Measurements from ENCODE around the gene TRPM2. TPM values are rescaled to one million over a fixed set of nuclear protein-coding genes. Genes with fewer than 3 reads are reported as not detected.

Gene TRPM2
- total RNA-seq, 2 donors from 2014 or later = 1.6 to 2.7 TPM

DNA sequence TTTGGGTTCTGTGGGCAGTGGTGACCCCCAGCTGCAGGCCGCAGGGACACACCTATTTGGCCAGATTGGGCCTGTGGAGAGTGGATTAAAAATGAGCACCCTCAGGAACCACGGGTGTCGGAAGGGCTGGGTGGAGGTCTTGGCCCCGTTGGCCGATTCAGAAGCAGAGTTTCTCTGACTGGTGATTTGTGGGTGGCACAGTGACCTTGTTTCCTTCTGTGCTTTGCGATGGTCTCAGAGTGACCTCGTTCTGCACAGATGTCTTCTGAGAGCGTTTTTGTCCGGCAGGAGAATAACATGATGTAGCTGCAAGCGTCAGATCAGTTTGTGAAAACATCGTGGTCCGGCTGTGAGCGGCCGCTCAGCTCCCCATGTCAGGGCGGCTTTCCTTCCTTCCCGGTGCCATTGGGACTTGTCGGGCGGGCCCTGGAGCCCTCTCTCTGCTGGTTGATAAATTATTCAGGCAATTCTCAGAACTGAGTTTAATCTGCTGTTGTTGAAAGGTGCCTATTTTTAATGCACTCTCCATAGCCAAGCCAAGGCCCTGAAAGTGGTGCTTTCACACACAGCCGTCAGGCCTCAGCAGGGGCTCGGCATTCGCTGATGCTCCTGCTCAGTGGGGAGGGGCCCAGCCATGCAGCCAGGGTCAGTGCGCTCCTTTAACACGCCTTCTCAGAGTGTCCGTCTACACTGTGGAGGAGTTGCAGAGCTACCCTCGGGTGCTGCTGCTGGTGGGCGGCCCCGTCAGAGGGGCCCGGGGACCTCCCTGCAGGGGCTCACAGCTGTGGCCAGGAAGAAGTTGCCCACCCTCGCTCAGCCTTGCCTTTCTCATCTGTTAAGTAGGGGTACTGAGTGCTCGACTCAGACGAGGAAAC lies 26.8 kb downstream of the TRPM2 start:
- Histone ChIP-seq H3K27me3 (replicated peaks; ENCODE audit: insufficient read depth) (peaks cover 3% of the 10 kb centered on the region), H3K9me3 (no peaks in the 10 kb centered on the region), H3K4me1 (replicated peaks) (no peaks in the 10 kb centered on the region), H3K4me3 (no peak overlapping the region), H3K36me3 (no peaks in the 10 kb centered on the region), H3K27ac (no peak overlapping the region)
- 58% methylated on average over 31 of the region's 31 CpGs for WGBS
- DNase-seq (ENCODE audit: low spot score) = no peak
- intact Hi-C loops (cut with DNase I) = no loop called here
- no peak for TF ChIP-seq POLR2A (IDR thresholded peaks at IDR 0.05)
- TF ChIP-seq CTCF (IDR thresholded peaks at IDR 0.05) = no peak
- no peak for TF ChIP-seq POLR2AphosphoS5 (IDR thresholded peaks at IDR 0.05)

DNA sequence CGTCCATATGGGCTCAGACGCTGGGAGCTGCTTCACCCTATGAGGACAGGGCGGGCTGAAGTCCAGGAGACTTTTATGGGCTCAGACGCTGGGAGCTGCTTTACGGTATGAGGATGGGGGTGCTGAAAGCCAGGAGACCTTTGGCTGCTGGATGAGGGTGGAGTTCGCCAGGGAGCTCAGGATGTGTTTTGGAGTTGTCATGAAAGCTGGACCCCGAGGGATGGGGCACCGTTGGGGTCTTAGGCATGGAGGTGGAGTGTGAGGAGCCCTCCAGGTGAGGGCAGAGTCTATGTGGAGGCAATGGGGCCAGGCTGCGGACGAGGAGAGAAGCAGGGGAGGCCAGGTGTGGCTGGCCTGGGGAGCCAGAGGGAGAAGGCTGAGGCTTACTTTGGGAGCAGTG lies 27.5 kb downstream of the TRPM2 start:
- Histone ChIP-seq H3K36me3 (no peaks in the 10 kb centered on the region), H3K27ac (no peak overlapping the region), H3K9me3 (no peaks in the 10 kb centered on the region), H3K4me3 (no peak overlapping the region), H3K4me1 (replicated peaks) (no peaks in the 10 kb centered on the region), H3K27me3 (replicated peaks; ENCODE audit: insufficient read depth) (peaks cover 3% of the 10 kb centered on the region)
- no peak for TF ChIP-seq POLR2AphosphoS5 (IDR thresholded peaks at IDR 0.05)
- no peak for TF ChIP-seq CTCF (IDR thresholded peaks at IDR 0.05)
- no peak for TF ChIP-seq POLR2A (IDR thresholded peaks at IDR 0.05)
- DNase-seq (ENCODE audit: low spot score) = no peak
- intact Hi-C loops (cut with DNase I) = no loop called here
- 67% methylated on average over 10 of the region's 10 CpGs for WGBS

GRCh38 chr21:44381874-44382273 lies 28.5 kb downstream of the TRPM2 start:
- TF ChIP-seq POLR2A (IDR thresholded peaks at IDR 0.05) = no peak
- Histone ChIP-seq H3K27ac (no peak overlapping the region), H3K9me3 (no peaks in the 10 kb centered on the region), H3K4me3 (no peak overlapping the region), H3K4me1 (replicated peaks) (no peaks in the 10 kb centered on the region), H3K27me3 (replicated peaks; ENCODE audit: insufficient read depth) (peaks cover 3% of the 10 kb centered on the region), H3K36me3 (no peaks in the 10 kb centered on the region)
- intact Hi-C loops (cut with DNase I) = no loop called here
- no peak for DNase-seq (ENCODE audit: low spot score)

- no peak overlapping the region for H3K27ac ChIP-seq
- 91% methylated on average over 9 of the region's 9 CpGs for WGBS
- no peaks in the 10 kb centered on the region for H3K4me1 ChIP-seq (replicated peaks)
- no peak for TF ChIP-seq POLR2A (IDR thresholded peaks at IDR 0.05)
- no peak for TF ChIP-seq POLR2AphosphoS5 (IDR thresholded peaks at IDR 0.05)
- no peak for TF ChIP-seq CTCF (IDR thresholded peaks at IDR 0.05)
- peaks cover 3% of the 10 kb centered on the region for H3K27me3 ChIP-seq (replicated peaks; ENCODE audit: insufficient read depth)
- no peaks in the 10 kb centered on the region for H3K9me3 ChIP-seq
- intact Hi-C loops (cut with DNase I) = no loop called here
- no peak for DNase-seq (ENCODE audit: low spot score)
- H3K4me3 ChIP-seq = no peak overlapping the region
- H3K36me3 ChIP-seq = no peaks in the 10 kb centered on the region
Observed at GRCh38 chr21:44382536-44382935, 29.1 kb downstream of the TRPM2 start.

DNA sequence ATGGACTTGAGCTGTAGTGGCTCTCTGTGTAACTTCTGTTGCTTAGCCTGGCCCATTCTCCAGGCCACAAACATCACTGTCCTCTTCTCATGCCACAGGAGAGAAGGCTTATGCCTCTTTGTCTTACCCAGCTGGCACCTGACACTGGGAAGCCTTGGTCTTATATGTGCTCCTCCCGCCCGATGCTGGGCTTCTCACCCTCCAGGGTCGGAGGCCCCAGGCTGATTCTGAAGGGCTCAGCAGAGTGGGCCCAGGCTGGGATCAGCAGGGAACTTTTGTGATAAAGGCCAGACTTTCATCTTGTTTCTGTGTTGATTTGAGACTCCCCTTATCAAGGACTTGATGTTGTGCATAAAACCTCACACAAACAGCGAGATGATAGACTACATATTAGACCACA lies 29.8 kb downstream of the TRPM2 start:
- TF ChIP-seq POLR2AphosphoS5 (IDR thresholded peaks at IDR 0.05) = no peak
- no peak for TF ChIP-seq POLR2A (IDR thresholded peaks at IDR 0.05)
- TF ChIP-seq CTCF (IDR thresholded peaks at IDR 0.05) = no peak
- WGBS = 82% methylated on average over 4 of the region's 4 CpGs
- no peak for DNase-seq (ENCODE audit: low spot score)

More for the DNA sequence above, 29.8 kb downstream of the TRPM2 start:
- Histone ChIP-seq H3K4me3 (no peak overlapping the region), H3K36me3 (no peaks in the 10 kb centered on the region), H3K27ac (no peak overlapping the region), H3K9me3 (no peaks in the 10 kb centered on the region), H3K4me1 (replicated peaks) (no peaks in the 10 kb centered on the region), H3K27me3 (replicated peaks; ENCODE audit: insufficient read depth) (peaks cover 3% of the 10 kb centered on the region)
- intact Hi-C loops (cut with DNase I) = no loop called here

Data from prostate gland (tissue), 2 donors.